HG03139 (cell line): ENCODE data around the gene ARHGAP42.

Source experiments
- ATAC-seq: cut with Tn5 transposase; IDR thresholded peaks from one replicate; pipeline ENCODE4 v1.9.1; 2021; ENCODE audit not compliant: unreplicated experiment

Gene ARHGAP42

GRCh38 chr11:100680070-100680469, 7.0 kb upstream of the ARHGAP42 start:
- ATAC-seq = no peak

GRCh38 chr11:100681064-100681502, 6.0 kb upstream of the ARHGAP42 start:
- ATAC-seq = peak; percentile 97

DNA sequence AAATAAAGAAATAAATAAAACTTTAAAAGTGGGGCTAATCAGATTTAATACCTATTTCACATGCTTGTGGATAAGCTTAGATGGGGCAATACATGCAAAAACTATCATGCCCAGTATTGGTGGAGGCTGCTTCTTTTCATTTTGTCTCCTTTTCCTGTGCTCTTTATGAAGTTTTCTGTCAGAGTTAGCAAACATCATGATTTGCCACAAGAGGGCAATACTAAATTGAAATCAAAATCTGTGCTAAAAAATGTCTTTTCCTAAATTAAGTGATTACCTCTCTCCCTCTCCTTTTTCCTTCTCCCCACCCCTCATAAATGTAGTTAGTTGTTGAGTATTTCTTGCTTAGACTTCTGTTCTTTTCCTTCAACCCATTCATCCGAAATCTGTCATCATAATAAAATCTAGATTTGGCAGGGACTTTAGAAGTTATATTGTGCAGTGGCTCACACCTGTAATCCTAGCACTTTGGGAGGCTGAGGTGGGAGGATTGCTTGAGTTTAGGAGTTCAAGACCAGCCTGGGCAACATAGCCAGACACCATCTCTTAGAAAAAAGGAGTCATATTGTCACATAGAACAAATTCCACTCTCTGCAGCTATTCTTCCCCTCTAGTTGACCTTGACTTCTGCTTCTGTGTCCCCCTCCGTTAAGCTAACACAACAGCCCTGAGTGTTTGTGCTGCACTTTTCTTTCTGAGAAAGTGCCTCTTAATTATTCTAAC, 4.7 kb upstream of the ARHGAP42 start:
- no peak for ATAC-seq

- no peak for ATAC-seq
Measured at GRCh38 chr11:100683126-100683525, 4.0 kb upstream of the ARHGAP42 start.

GRCh38 chr11:100684101-100685065, 2.7 kb upstream of the ARHGAP42 start:
- ATAC-seq = peak; percentile 27

GRCh38 chr11:100686476-100687053, 523 bp upstream of the ARHGAP42 start:
- no peak for ATAC-seq

GRCh38 chr11:100687630-100688395, 725 bp downstream of the ARHGAP42 start:
- peak; percentile 62 for ATAC-seq

- no peak for ATAC-seq
Measured at GRCh38 chr11:100689141-100689540, 2.1 kb downstream of the ARHGAP42 start.

- ATAC-seq = no peak
Measured at GRCh38 chr11:100691896-100692653, 5.0 kb downstream of the ARHGAP42 start.

DNA sequence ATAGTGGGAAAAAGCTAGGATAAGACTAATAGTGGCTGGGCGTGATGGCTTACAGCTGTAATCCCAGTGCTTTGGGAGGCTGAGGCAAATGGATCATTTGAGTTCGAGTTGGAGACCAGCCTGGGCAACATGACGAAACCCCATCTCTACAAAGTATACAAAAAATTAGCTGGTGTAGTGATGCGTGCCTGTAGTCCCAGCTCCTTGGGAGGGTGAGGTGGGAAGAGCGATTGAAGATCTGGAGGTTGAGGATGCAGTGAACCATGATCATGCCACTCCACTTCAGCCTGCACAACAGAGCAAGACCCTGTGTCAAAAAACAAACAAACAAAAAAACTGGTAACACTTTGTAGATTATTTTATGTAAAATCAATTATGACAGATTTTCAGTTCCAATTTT, 8.8 kb downstream of the ARHGAP42 start:
- ATAC-seq = no peak

- ATAC-seq = no peak
Measured at GRCh38 chr11:100703139-100703538, 16.1 kb downstream of the ARHGAP42 start.

DNA sequence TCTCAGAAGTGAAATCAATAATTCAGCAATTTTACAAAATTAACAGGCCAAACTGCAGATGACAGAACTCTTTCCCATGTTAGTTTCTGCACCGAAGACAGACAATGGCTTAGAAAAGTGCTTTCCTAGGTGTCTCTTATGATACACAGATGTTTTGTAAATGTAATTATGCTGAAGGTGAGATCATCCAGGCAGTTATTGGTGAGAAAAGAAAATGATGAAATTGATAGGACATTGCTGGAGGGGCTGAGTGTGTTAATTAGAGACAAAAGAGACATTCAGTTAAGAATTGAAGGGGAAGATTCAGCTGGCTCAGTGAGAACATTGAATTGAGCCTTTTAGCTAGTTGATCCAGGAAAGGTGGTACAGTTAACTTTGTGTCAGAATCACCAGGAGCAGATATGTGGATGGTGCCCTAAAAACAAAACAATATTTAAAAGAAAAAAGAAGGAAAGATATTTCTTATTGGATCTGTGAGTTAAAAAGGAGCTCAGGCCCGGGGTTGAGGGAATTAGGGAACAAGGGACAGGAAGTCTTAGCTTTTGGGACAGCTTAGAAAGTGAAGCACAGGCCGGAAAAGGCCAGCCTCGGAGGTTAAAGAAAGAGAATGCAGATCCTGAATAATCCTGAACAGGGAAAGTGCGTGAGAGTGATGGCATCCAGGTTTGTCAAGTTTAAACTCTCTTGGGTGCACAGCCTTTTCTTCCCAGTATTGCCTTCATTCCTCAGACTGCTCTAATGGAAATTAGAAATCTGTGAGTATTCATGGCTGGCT, 16.9 kb downstream of the ARHGAP42 start:
- ATAC-seq = no peak

DNA sequence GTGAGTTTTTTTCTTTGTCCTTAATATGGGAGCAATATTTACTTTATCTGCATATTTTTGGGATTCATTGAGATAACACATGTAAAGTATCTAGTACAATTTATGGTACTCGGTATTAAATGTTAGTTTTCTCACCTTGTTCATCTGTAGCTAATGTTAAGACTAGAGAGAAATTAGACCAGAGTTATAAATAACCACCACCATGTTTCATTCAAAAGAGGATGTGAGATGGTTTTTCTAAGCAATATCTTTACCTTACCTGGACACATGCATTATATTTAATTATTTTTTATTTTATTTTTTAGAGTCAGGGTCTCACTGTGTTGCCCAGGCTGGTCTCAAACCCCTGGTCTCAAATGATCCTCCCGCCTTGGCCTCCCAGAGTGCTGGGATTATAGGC, 18.4 kb downstream of the ARHGAP42 start:
- ATAC-seq = peak; percentile 40

DNA sequence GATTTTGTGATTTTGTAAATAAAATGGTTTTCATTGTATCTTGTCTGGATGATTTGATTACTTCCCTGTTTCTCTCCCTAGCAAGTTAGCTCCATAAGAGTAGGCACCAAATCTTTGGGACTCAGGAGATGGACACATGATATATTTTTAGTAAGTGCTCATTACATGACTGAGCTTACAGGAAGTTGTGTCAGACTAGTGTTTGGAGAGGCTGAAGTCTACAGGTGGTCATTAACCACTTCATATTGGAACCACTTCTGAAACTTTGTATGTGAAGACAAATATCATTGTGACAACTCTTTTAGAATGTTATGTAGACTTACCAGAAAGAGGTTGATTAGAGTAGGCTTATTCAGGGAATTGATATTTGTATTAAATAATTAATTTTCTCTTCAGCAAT, 19.1 kb downstream of the ARHGAP42 start:
- ATAC-seq = peak; percentile 49

- peak; percentile 47 for ATAC-seq
Measured at GRCh38 chr11:100709233-100709957, 22.3 kb downstream of the ARHGAP42 start.

- ATAC-seq = no peak
Measured at GRCh38 chr11:100711984-100712383, 24.9 kb downstream of the ARHGAP42 start.

- ATAC-seq = no peak
Measured at GRCh38 chr11:100712583-100712982, 25.5 kb downstream of the ARHGAP42 start.

DNA sequence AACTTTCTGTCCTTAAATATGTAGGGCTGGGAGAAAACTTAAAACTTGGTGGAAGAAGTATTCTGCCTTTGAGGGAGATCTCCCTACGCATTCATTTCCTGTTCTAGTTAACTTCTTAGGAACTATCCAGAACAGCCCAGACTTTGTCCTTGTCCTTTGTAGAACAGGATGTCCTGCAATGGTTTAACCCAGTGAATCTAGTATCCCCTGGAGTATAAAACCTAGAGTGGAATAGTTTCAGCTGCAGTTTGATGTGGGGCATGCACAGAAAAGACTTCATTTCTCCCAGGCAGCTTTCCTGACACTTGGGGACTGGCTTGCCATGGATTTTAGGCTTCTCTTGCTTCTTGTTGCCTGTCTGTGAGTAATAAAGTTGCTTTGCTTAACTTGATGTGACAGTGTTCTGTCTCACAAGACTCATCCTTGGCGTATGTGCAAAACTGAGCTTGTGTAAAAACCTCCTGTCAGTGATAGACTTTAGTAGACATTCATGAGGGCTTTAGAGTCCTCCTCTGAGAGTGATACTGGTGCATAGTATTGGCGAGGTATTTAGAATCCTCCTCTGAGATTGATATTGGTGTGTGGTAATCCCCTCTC, 28.2 kb downstream of the ARHGAP42 start:
- no peak for ATAC-seq
